Fibroblast of peridontal ligament (primary cell): Measurements from ENCODE around the gene DEFB124.
"Not testable (repeated sequence)": the region's sequence is repeated elsewhere in the genome, so short reads cannot be mapped to it uniquely, and the experiment has no call there.

ENCODE experiments used
- DNase-seq: peaks from one replicate; pipeline ENCODE4 v3.0.0-alpha.2; 2010; ENCODE audit errors: extremely low read depth

DEFB124 gene

DNA sequence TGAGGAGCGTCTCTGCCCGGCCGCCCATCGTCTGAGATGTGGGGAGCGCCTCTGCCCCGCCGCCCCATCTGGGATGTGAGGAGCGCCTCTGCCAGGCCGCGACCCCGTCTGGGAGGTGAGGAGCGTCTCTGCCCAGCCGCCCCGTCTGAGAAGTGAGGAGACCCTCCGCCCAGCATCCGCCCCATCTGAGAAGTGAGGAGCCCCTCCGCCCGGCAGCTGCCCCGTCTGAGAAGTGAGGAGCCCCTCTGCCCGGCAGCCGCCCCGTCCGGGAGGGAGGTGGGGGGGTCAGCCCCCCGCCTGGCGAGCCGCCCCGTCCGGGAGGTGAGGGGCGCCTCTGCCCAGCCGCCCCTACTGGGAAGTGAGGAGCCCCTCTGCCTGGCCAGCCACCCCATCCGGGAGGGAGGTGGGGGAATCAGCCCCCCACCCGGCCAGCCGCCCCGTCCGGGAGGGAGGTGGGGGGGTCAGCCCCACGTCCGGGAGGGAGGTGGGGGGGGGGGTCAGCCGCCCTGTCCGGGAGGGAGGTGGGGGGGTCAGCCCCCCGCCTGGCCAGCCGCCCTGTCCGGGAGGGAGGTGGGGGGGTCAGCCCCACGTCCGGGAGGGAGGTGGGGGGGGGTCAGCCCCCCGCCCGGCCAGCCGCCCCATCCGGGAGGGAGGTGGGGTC is 47.9 kb downstream of the DEFB124 start:
- not testable (repeated sequence) for DNase-seq

DNA sequence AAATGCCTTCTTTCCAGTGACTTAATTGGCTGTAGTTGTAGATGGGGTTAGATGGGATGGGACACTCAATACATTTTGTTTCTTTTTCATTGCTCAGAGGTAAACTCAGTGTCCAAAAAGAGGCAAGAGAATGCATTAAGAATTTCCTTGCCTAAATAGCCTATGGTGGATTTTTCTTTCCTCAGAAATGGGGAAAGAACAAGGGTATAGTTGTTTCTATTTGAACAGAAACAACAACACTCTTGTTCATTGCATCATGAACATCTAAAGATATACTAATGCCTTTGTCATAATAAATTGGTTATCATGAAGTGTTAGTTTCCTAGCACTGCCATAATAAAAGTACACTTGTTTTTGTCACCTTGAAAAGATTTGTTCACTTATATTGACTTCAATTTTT is 49.1 kb downstream of the DEFB124 start:
- no peak for DNase-seq

DNA sequence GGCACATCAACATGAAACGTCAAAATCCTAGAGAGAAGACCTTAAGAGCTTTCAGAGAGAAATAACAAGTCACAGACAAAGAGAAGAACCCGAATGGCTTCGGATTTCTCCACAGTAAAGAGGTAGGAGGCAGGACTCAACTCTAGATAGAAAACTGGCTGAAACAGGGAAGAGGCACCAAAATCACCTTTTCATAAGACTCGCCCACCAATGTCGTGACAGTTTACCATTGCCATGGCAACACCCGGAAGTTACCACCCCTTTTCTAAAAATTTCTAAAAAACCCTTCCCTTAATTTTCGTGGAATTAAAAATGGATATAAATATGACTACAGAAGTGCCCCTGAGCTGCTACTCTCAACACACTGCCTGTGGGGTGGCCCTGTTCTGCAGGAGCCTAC is 56.6 kb downstream of the DEFB124 start:
- no peak for DNase-seq

DNA sequence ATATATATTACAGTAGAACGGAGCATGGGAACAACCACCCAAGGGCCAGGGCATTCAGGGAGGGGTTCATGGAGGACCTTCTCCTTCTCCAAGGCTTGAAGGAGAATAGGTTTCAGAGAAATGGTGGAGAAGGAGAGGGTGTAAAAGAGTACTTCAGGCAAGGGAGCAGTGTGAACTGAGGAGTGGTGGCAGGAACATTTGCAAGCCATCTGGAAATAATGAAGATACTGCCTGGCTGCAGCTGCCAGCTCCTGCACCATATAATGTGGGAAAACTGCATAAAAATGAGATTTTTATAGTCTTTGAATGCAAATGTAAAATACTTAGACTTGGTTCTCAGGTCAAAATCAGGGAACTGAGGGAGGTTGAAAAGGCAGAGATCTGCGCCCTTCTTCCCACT is 59.3 kb downstream of the DEFB124 start:
- no peak for DNase-seq
